ENCODE results near the gene ALS2.

GRCh38 chr2:201669865-201670264 is 110.9 kb downstream of the ALS2 start:
- TF ChIP-seq, protein P1, sequence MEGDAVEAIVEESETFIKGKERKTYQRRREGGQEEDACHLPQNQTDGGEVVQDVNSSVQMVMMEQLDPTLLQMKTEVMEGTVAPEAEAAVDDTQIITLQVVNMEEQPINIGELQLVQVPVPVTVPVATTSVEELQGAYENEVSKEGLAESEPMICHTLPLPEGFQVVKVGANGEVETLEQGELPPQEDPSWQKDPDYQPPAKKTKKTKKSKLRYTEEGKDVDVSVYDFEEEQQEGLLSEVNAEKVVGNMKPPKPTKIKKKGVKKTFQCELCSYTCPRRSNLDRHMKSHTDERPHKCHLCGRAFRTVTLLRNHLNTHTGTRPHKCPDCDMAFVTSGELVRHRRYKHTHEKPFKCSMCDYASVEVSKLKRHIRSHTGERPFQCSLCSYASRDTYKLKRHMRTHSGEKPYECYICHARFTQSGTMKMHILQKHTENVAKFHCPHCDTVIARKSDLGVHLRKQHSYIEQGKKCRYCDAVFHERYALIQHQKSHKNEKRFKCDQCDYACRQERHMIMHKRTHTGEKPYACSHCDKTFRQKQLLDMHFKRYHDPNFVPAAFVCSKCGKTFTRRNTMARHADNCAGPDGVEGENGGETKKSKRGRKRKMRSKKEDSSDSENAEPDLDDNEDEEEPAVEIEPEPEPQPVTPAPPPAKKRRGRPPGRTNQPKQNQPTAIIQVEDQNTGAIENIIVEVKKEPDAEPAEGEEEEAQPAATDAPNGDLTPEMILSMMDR (IDR thresholded peaks at IDR 0.05; ENCODE audit: low read depth, low read length, missing input control), result no peak
- TF ChIP-seq TAF1 (conservative IDR thresholded peaks at IDR 0.05), result no peak
- TF ChIP-seq RXRA (IDR thresholded peaks at IDR 0.05), result no peak
- TF ChIP-seq NR2F2 (IDR thresholded peaks at IDR 0.05), result no peak
- no peak for TF ChIP-seq SP1 (IDR thresholded peaks at IDR 0.05)
- TF ChIP-seq YY1 (IDR thresholded peaks at IDR 0.05), result no peak
- no peak for TF ChIP-seq REST (IDR thresholded peaks at IDR 0.05)
- TF ChIP-seq, protein P2, sequence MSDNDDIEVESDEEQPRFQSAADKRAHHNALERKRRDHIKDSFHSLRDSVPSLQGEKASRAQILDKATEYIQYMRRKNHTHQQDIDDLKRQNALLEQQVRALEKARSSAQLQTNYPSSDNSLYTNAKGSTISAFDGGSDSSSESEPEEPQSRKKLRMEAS (IDR thresholded peaks at IDR 0.05), result no peak
- no peak for TF ChIP-seq RAD21 (IDR thresholded peaks at IDR 0.05)
- TF ChIP-seq GABPA (IDR thresholded peaks at IDR 0.05 in 1 of 2, conservative IDR thresholded peaks at IDR 0.05 in 1 of 2), result no peak
- no peak for TF ChIP-seq EGR1 (IDR thresholded peaks at IDR 0.05; ENCODE audit: low read depth in 2 of 2)
- no peak for TF ChIP-seq ATF3 (IDR thresholded peaks at IDR 0.05)
- TF ChIP-seq, protein P3, sequence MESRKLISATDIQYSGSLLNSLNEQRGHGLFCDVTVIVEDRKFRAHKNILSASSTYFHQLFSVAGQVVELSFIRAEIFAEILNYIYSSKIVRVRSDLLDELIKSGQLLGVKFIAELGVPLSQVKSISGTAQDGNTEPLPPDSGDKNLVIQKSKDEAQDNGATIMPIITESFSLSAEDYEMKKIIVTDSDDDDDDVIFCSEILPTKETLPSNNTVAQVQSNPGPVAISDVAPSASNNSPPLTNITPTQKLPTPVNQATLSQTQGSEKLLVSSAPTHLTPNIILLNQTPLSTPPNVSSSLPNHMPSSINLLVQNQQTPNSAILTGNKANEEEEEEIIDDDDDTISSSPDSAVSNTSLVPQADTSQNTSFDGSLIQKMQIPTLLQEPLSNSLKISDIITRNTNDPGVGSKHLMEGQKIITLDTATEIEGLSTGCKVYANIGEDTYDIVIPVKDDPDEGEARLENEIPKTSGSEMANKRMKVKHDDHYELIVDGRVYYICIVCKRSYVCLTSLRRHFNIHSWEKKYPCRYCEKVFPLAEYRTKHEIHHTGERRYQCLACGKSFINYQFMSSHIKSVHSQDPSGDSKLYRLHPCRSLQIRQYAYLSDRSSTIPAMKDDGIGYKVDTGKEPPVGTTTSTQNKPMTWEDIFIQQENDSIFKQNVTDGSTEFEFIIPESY (IDR thresholded peaks at IDR 0.05), result no peak
- TF ChIP-seq JUND (IDR thresholded peaks at IDR 0.05), result no peak
